Brain microvascular endothelial cell (primary cell): ENCODE data around the gene SLC32A1.

Source experiments
- DNase-seq: peaks from one replicate; pipeline ENCODE4 v3.0.0-alpha.2; 2020
- H3K27ac ChIP-seq: fragments of 250-450 bp; sonication (Bioruptor Pico); 2 replicates; pipeline ENCODE4 v1.5.1; 2020; ENCODE audit warnings: mild to moderate bottlenecking, moderate library complexity
- H3K27me3 ChIP-seq: fragments of 250-450 bp; sonication (Bioruptor Pico); replicated peaks from 2 replicates; pipeline ENCODE4 v1.5.1; 2020; ENCODE audit warnings: mild to moderate bottlenecking
- H3K36me3 ChIP-seq: fragments of 250-450 bp; sonication (Bioruptor Pico); replicated peaks from 2 replicates; pipeline ENCODE4 v1.5.1; 2020; ENCODE audit warnings: mild to moderate bottlenecking
- H3K4me3 ChIP-seq: 2 replicates; pipeline ENCODE4 v1.5.1; 2011; ENCODE audit warnings: low read depth, mild to moderate bottlenecking, control low read depth, low read length, moderate library complexity
- CTCF ChIP-seq: IDR thresholded peaks from 2 replicates; pipeline ENCODE4 v1.5.1; 2011; ENCODE audit warnings: low read depth, mild to moderate bottlenecking, moderate library complexity, low read length, control low read depth, inconsistent platforms; ENCODE audit errors: missing control alignments
- in situ Hi-C: cut with HindIII; loops from 2 replicates; pipeline ENCODE4 v1.10.0; 2017; ENCODE audit warnings: low sequenced_read_pairs, low pct_ligation_motif_present

The SLC32A1 gene

GRCh38 chr20:38700926-38701325 lies 23.4 kb upstream of the SLC32A1 start:
- TF ChIP-seq CTCF: no peak
- no peak overlapping the region for H3K27ac ChIP-seq
- H3K36me3 ChIP-seq: no peaks in the 10 kb centered on the region
- H3K4me3 ChIP-seq: no peak overlapping the region
- peaks cover 5% of the 10 kb centered on the region for H3K27me3 ChIP-seq
- in situ Hi-C loops: no loop called here
- DNase-seq: no peak

GRCh38 chr20:38703526-38703925 lies 20.8 kb upstream of the SLC32A1 start:
- H3K36me3 ChIP-seq: no peaks in the 10 kb centered on the region
- no peak overlapping the region for H3K4me3 ChIP-seq
- no peak for TF ChIP-seq CTCF
- DNase-seq: no peak
- H3K27me3 ChIP-seq: peaks cover 5% of the 10 kb centered on the region
- in situ Hi-C loops: no loop called here
- H3K27ac ChIP-seq: no peak overlapping the region

DNA sequence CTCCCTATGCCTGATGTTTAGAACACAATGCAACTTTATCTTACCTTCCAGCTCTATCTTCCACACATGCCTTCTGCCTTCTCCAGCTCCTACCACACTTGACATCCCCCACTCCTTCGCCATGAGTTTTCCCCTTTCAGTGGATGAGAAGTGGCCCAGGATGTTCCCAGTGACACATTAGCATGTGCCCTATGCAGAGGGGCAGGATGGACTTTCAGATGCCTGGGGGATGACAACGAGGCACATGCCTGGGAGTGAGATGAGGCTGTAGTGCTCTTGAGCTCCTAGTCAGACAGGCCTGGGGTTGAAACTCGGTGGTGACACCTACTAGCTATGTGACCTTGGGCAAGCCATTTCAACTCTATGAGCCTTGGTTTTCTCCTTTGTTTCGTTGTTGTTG lies 20.1 kb upstream of the SLC32A1 start:
- TF ChIP-seq CTCF: no peak
- H3K27me3 ChIP-seq: peaks cover 5% of the 10 kb centered on the region
- in situ Hi-C loops: no loop called here
- H3K27ac ChIP-seq: no peak overlapping the region
- no peaks in the 10 kb centered on the region for H3K36me3 ChIP-seq
- no peak overlapping the region for H3K4me3 ChIP-seq
- DNase-seq: no peak

- peaks cover 5% of the 10 kb centered on the region for H3K27me3 ChIP-seq
- H3K36me3 ChIP-seq: no peaks in the 10 kb centered on the region
- in situ Hi-C loops: no loop called here
- no peak for TF ChIP-seq CTCF
- H3K4me3 ChIP-seq: no peak overlapping the region
- H3K27ac ChIP-seq: no peak overlapping the region
- no peak for DNase-seq
These were observed 17.8 kb upstream of the SLC32A1 start for GRCh38 chr20:38706509-38706908.

DNA sequence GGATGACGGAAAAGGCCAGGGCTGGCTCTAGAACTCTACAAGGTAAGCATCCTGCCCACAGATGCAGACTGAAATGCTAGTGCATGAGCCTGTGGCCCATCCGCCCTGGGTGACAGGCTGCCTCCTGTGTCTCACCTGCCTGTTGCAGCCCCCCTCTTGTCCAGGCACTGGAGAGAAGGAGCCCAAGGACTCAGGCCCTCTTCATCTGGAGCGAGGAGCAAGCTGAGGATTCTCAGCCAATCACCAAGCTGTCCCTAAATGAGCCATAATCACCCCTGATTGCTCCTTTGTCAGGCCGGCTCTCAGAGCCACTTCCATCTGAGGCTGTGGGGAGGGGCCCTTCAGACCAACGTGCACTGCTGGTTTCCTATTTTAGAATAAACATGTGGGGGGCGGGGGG lies 10.0 kb upstream of the SLC32A1 start:
- peaks cover 12% of the 10 kb centered on the region for H3K27me3 ChIP-seq
- TF ChIP-seq CTCF: no peak
- in situ Hi-C loops: no loop called here
- H3K27ac ChIP-seq: no peak overlapping the region
- no peaks in the 10 kb centered on the region for H3K36me3 ChIP-seq
- DNase-seq: no peak
- no peak overlapping the region for H3K4me3 ChIP-seq

DNA sequence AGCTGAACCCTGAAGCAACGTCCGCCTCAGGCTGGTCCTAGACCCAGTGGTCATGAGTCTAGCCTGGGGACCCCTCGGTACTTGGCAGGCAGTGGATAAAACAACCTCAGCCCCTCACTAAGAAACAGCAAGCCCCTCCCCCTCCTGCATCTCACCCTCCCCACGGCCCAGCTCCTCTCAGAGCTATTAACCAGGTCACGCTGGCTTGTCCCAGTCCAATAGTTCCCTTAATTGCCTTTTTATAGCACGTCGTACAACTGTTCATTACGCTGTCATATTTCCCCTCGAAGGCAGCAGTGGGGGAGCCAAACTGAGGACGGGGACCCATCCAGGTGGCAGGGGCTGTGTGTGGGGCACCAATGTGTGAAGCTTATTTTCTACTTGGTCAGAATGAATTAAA lies 8.6 kb upstream of the SLC32A1 start:
- Histone ChIP-seq H3K36me3 (no peaks in the 10 kb centered on the region), H3K27ac (no peak overlapping the region), H3K4me3 (no peak overlapping the region), H3K27me3 (peaks cover 23% of the 10 kb centered on the region)
- in situ Hi-C loops: no loop called here
- no peak for TF ChIP-seq CTCF
- no peak for DNase-seq
